ENCODE data around the gene IMPDH2. TPM values are rescaled to one million over a fixed set of nuclear protein-coding genes. Genes with fewer than 3 reads are reported as not detected.

Gene IMPDH2
- total RNA-seq = 100 to 1,000 TPM; 102 to 122 TPM
- long read RNA-seq, transcript IMPDH2-201 (14 exons, 1,643 nt) = major isoform, 104 of 146 reads
- long read RNA-seq, partial matches to known transcripts = 16 of 146 reads
- long read RNA-seq, other reads (novel, unspliced or antisense) = 26 of 146 reads

GRCh38 chr3:49028673-49029562 is at the start of gene IMPDH2:
IMPDH2 (minus strand) TSS chr3:49029398; CDS start chr3:49029350, 48 bp downstream.
- peak; percentile 93 for ATAC-seq
- intact Hi-C loops (cut with DNase I, micrococcal nuclease) = no loop called here
- DNase-seq = peak; percentile 90 to 96

- intact Hi-C loops (cut with DNase I, micrococcal nuclease) = no loop called here
- ATAC-seq = no peak
- DNase-seq = no peak
These were observed 47.4 kb upstream of the IMPDH2 start for GRCh38 chr3:49076646-49077045.

GRCh38 chr3:49076116-49076515 is 46.9 kb upstream of the IMPDH2 start:
- no peak for DNase-seq
- no peak for ATAC-seq
- intact Hi-C loops (cut with DNase I, micrococcal nuclease) = no loop called here

GRCh38 chr3:49058011-49058410 is 28.8 kb upstream of the IMPDH2 start:
- DNase-seq (no peak), ATAC-seq (no peak)
- intact Hi-C loops (cut with DNase I, micrococcal nuclease) = no loop called here

GRCh38 chr3:49057268-49057667 is 28.1 kb upstream of the IMPDH2 start:
- intact Hi-C loops (cut with DNase I, micrococcal nuclease) = no loop called here
- DNase-seq (no peak), ATAC-seq (no peak)

GRCh38 chr3:49054344-49054862 is 25.2 kb upstream of the IMPDH2 start:
- intact Hi-C loops (cut with DNase I, micrococcal nuclease) = no loop called here
- DNase-seq = no peak
- ATAC-seq = no peak

GRCh38 chr3:49053543-49053942 is 24.3 kb upstream of the IMPDH2 start:
- DNase-seq (no peak), ATAC-seq (no peak)
- intact Hi-C loops (cut with DNase I, micrococcal nuclease) = no loop called here

- DNase-seq = no peak
- no peak for ATAC-seq
- intact Hi-C loops (cut with DNase I, micrococcal nuclease) = no loop called here
These were observed 6.1 kb upstream of the IMPDH2 start for GRCh38 chr3:49035281-49035680.

GRCh38 chr3:49034650-49035049 is 5.5 kb upstream of the IMPDH2 start:
- DNase-seq (no peak), ATAC-seq (no peak)
- intact Hi-C loops (cut with DNase I, micrococcal nuclease) = no loop called here

- intact Hi-C loops (cut with DNase I, micrococcal nuclease) = no loop called here
- DNase-seq (no peak), ATAC-seq (no peak)
These were observed 3.6 kb upstream of the IMPDH2 start for GRCh38 chr3:49032646-49033304.

- ATAC-seq = no peak
- intact Hi-C loops (cut with DNase I, micrococcal nuclease) = no loop called here
These were observed 1.1 kb upstream of the IMPDH2 start for GRCh38 chr3:49030321-49030720.

GRCh38 chr3:49029563-49029884 is 326 bp upstream of the IMPDH2 start:
- no peak for ATAC-seq
- DNase-seq = no peak
- intact Hi-C loops (cut with DNase I, micrococcal nuclease) = no loop called here

More at GRCh38 chr3:49030321-49030720, 1.1 kb upstream of the IMPDH2 start:
- no peak for DNase-seq

GRCh38 chr3:49028298-49028672 is 913 bp downstream of the IMPDH2 start:
- no peak for DNase-seq

GRCh38 chr3:49027634-49028033 is 1.6 kb downstream of the IMPDH2 start:
- intact Hi-C loops (cut with DNase I, micrococcal nuclease) = no loop called here
- DNase-seq (no peak), ATAC-seq (no peak)

More at GRCh38 chr3:49028298-49028672, 913 bp downstream of the IMPDH2 start:
- intact Hi-C loops (cut with DNase I, micrococcal nuclease) = no loop called here
- ATAC-seq = no peak

- intact Hi-C loops (cut with DNase I, micrococcal nuclease) = no loop called here
- no peak for ATAC-seq
- DNase-seq = no peak
These were observed 2.7 kb downstream of the IMPDH2 start for GRCh38 chr3:49026536-49026935.

- DNase-seq (no peak), ATAC-seq (no peak)
- intact Hi-C loops (cut with DNase I, micrococcal nuclease) = no loop called here
These were observed 3.2 kb downstream of the IMPDH2 start for GRCh38 chr3:49025793-49026520.

GRCh38 chr3:49025005-49025792 is 4.0 kb downstream of the IMPDH2 start:
- no peak for ATAC-seq

GRCh38 chr3:49024449-49024848 is 4.7 kb downstream of the IMPDH2 start:
- DNase-seq = no peak
- ATAC-seq = no peak
- intact Hi-C loops (cut with DNase I, micrococcal nuclease) = no loop called here

More at GRCh38 chr3:49025005-49025792, 4.0 kb downstream of the IMPDH2 start:
- intact Hi-C loops (cut with DNase I, micrococcal nuclease) = no loop called here
- DNase-seq = no peak
